SIG-M5 treated with dmso at 0.1 percent for 504 hours (cell line): ENCODE results near the gene SYT7.
"Not testable (repeated sequence)": the region's sequence is repeated elsewhere in the genome, so short reads cannot be mapped to it uniquely, and the experiment has no call there.

Source experiments
- DNase-seq: peaks from one replicate; lab custom pipeline; 2025; ENCODE audit not compliant: unreplicated experiment; lab: John Stamatoyannopoulos, UW

Gene SYT7

GRCh38 chr11:61581030-61581928 is at the start of gene SYT7:
Gene SYT7, minus strand, starts transcription at chr11:61581076. Its CDS starts 256 bp downstream, at chr11:61580820.
- DNase-seq, result peak; percentile 80

GRCh38 chr11:61630089-61630488 is 49.2 kb upstream of the SYT7 start:
- no peak for DNase-seq

- DNase-seq, result no peak
Measured at GRCh38 chr11:61629082-61629833, 48.4 kb upstream of the SYT7 start.

- DNase-seq, result no peak
Measured at GRCh38 chr11:61628662-61628970, 47.7 kb upstream of the SYT7 start.

GRCh38 chr11:61627850-61628661 is 47.2 kb upstream of the SYT7 start:
- DNase-seq, result peak; percentile 45

GRCh38 chr11:61626580-61627380 is 45.9 kb upstream of the SYT7 start:
- peak; percentile 59 for DNase-seq

- DNase-seq, result no peak
Measured at GRCh38 chr11:61625525-61625924, 44.6 kb upstream of the SYT7 start.

- DNase-seq, result no peak
Measured at GRCh38 chr11:61621917-61622585, 41.2 kb upstream of the SYT7 start.

GRCh38 chr11:61619471-61620226 is 38.8 kb upstream of the SYT7 start:
- no peak for DNase-seq

- DNase-seq, result no peak
Measured at GRCh38 chr11:61618978-61619377, 38.1 kb upstream of the SYT7 start.

- DNase-seq, result no peak
Measured at GRCh38 chr11:61617515-61617914, 36.6 kb upstream of the SYT7 start.

- no peak for DNase-seq
Measured at GRCh38 chr11:61616434-61616833, 35.6 kb upstream of the SYT7 start.

- DNase-seq, result not testable (repeated sequence)
Measured at GRCh38 chr11:61614782-61615181, 33.9 kb upstream of the SYT7 start.

- no peak for DNase-seq
Measured at GRCh38 chr11:61613870-61614269, 33.0 kb upstream of the SYT7 start.

GRCh38 chr11:61613051-61613450 is 32.2 kb upstream of the SYT7 start:
- no peak for DNase-seq

- DNase-seq, result no peak
Measured at GRCh38 chr11:61611309-61611708, 30.4 kb upstream of the SYT7 start.

- no peak for DNase-seq
Measured at GRCh38 chr11:61610905-61611304, 30.0 kb upstream of the SYT7 start.

- DNase-seq, result peak; percentile 34
Measured at GRCh38 chr11:61609980-61610366, 29.1 kb upstream of the SYT7 start.
